ENCODE data around the gene DNM3. TPM values are rescaled to one million over a fixed set of nuclear protein-coding genes. Genes with fewer than 3 reads are reported as not detected.

Gene DNM3
- total RNA-seq, 1 donor from 2014 or later = 1.1 TPM

- Histone ChIP-seq H3K27ac (no peak overlapping the region), H2AFZ (replicated peaks) (no peak overlapping the region), H3K4me3 (no peak overlapping the region), H3K4me1 (no peaks in the 10 kb centered on the region), H3K4me2 (no peak overlapping the region), H3K36me3 (no peaks in the 10 kb centered on the region), H3K9ac (no peak overlapping the region), H3K79me2 (ENCODE audit: low read depth) (no peaks in the 10 kb centered on the region), H4K20me1 (ENCODE audit: low read depth) (no peaks in the 10 kb centered on the region), H3K9me3 (ENCODE audit: low read depth) (no peaks in the 10 kb centered on the region), H3K27me3 (no peaks in the 10 kb centered on the region), H3F3A (ENCODE audit: low read depth) (no peaks in the 10 kb centered on the region)
- TF ChIP-seq EZH2phosphoT487 (IDR thresholded peaks at IDR 0.05) = no peak
- no peak for TF ChIP-seq EZH2 (IDR thresholded peaks at IDR 0.05)
- TF ChIP-seq, protein P1, sequence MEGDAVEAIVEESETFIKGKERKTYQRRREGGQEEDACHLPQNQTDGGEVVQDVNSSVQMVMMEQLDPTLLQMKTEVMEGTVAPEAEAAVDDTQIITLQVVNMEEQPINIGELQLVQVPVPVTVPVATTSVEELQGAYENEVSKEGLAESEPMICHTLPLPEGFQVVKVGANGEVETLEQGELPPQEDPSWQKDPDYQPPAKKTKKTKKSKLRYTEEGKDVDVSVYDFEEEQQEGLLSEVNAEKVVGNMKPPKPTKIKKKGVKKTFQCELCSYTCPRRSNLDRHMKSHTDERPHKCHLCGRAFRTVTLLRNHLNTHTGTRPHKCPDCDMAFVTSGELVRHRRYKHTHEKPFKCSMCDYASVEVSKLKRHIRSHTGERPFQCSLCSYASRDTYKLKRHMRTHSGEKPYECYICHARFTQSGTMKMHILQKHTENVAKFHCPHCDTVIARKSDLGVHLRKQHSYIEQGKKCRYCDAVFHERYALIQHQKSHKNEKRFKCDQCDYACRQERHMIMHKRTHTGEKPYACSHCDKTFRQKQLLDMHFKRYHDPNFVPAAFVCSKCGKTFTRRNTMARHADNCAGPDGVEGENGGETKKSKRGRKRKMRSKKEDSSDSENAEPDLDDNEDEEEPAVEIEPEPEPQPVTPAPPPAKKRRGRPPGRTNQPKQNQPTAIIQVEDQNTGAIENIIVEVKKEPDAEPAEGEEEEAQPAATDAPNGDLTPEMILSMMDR (IDR thresholded peaks at IDR 0.05) = no peak
- H3K9me3 Mint-ChIP-seq = no peaks in the 10 kb centered on the region
- H3K27me3 Mint-ChIP-seq (ENCODE audit: insufficient read depth, low read depth) = peaks cover 2% of the 10 kb centered on the region
- H3K27ac Mint-ChIP-seq = no peak overlapping the region
- H3K4me3 Mint-ChIP-seq = no peak overlapping the region
- peaks cover 5% of the 10 kb centered on the region for H3K4me1 Mint-ChIP-seq
- H3K36me3 Mint-ChIP-seq = no peaks in the 10 kb centered on the region
- DNase-seq (ENCODE audit: low spot score) = no peak
Measured at GRCh38 chr1:172404121-172404520, 562.8 kb downstream of the DNM3 start.

DNA sequence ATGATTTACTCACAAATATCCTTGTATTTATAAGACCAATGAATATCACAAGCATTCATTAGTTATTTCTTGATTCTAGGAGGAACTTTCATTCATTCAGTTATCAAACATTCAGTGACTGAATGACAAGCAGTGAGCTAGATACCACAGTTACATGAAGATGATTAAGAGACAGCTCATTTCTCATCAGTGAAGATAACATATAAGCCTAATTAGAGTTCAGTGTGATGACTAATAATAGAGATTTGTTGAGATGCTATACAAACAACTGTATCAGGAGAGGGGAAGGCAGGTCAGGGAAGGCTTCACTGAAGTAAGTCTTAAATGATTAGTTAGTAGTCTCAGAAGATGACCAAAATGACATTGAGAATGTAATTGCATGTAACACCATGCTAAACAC is 564.6 kb downstream of the DNM3 start:
- Histone ChIP-seq H3K27me3 (no peaks in the 10 kb centered on the region), H3K4me1 (no peaks in the 10 kb centered on the region), H2AFZ (replicated peaks) (no peak overlapping the region), H3F3A (ENCODE audit: low read depth) (no peaks in the 10 kb centered on the region), H4K20me1 (ENCODE audit: low read depth) (no peaks in the 10 kb centered on the region), H3K4me2 (no peak overlapping the region), H3K36me3 (no peaks in the 10 kb centered on the region), H3K9ac (no peak overlapping the region), H3K9me3 (ENCODE audit: low read depth) (no peaks in the 10 kb centered on the region), H3K79me2 (ENCODE audit: low read depth) (no peaks in the 10 kb centered on the region), H3K27ac (no peak overlapping the region), H3K4me3 (no peak overlapping the region)
- Mint-ChIP-seq H3K27me3 (ENCODE audit: insufficient read depth, low read depth) (peaks cover 2% of the 10 kb centered on the region), H3K9me3 (no peaks in the 10 kb centered on the region), H3K27ac (no peak overlapping the region), H3K4me3 (no peak overlapping the region), H3K4me1 (no peaks in the 10 kb centered on the region), H3K36me3 (no peaks in the 10 kb centered on the region)
- TF ChIP-seq, protein P1 (IDR thresholded peaks at IDR 0.05) = no peak
- no peak for DNase-seq (ENCODE audit: low spot score)

GRCh38 chr1:172406968-172407367 is 565.7 kb downstream of the DNM3 start:
- no peaks in the 10 kb centered on the region for H3K9me3 Mint-ChIP-seq
- Histone ChIP-seq H3K4me1 (no peaks in the 10 kb centered on the region), H3K79me2 (ENCODE audit: low read depth) (no peaks in the 10 kb centered on the region), H3F3A (ENCODE audit: low read depth) (no peaks in the 10 kb centered on the region), H2AFZ (replicated peaks) (no peak overlapping the region), H3K4me3 (no peak overlapping the region), H3K4me2 (no peak overlapping the region), H3K36me3 (no peaks in the 10 kb centered on the region), H3K27me3 (no peaks in the 10 kb centered on the region), H3K9ac (no peak overlapping the region), H4K20me1 (ENCODE audit: low read depth) (no peaks in the 10 kb centered on the region), H3K9me3 (ENCODE audit: low read depth) (no peaks in the 10 kb centered on the region), H3K27ac (no peak overlapping the region)
- no peak overlapping the region for H3K4me3 Mint-ChIP-seq
- no peak overlapping the region for H3K27ac Mint-ChIP-seq
- H3K4me1 Mint-ChIP-seq = no peaks in the 10 kb centered on the region
- no peak for DNase-seq (ENCODE audit: low spot score)
- peaks cover 2% of the 10 kb centered on the region for H3K27me3 Mint-ChIP-seq (ENCODE audit: insufficient read depth, low read depth)
- TF ChIP-seq EZH2phosphoT487 (IDR thresholded peaks at IDR 0.05) = no peak
- TF ChIP-seq EZH2 (IDR thresholded peaks at IDR 0.05) = no peak
- TF ChIP-seq, protein P1 (IDR thresholded peaks at IDR 0.05) = no peak
- no peaks in the 10 kb centered on the region for H3K36me3 Mint-ChIP-seq

DNA sequence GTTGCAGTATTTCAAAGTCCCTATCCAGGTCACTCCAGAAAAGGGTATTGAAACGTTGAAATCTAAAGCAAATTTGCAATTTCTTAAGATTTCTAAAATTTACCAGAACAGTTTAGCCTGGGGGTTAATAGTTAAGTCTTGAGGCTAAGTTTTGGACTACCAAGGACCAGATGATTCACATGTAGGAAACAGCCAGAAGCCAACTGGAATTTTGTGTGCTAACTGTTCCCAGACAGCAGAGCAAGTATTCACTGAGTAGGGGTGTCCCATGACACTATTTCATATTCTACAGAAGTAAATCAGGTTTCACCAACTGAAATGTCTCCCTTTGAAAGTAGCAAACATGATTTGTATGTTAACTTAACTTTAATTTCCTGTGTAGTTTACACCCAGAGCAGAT is 567.7 kb downstream of the DNM3 start:
- Mint-ChIP-seq H3K27ac (no peak overlapping the region), H3K4me3 (no peak overlapping the region), H3K4me1 (no peaks in the 10 kb centered on the region), H3K9me3 (no peaks in the 10 kb centered on the region), H3K27me3 (ENCODE audit: insufficient read depth, low read depth) (peaks cover 2% of the 10 kb centered on the region), H3K36me3 (no peaks in the 10 kb centered on the region)
- Histone ChIP-seq H3F3A (ENCODE audit: low read depth) (no peaks in the 10 kb centered on the region), H3K79me2 (ENCODE audit: low read depth) (no peaks in the 10 kb centered on the region), H3K4me1 (no peaks in the 10 kb centered on the region), H2AFZ (replicated peaks) (no peak overlapping the region), H3K27me3 (no peaks in the 10 kb centered on the region), H3K9ac (no peak overlapping the region), H3K9me3 (ENCODE audit: low read depth) (no peaks in the 10 kb centered on the region), H3K27ac (no peak overlapping the region), H3K4me2 (no peak overlapping the region), H3K4me3 (no peak overlapping the region), H3K36me3 (no peaks in the 10 kb centered on the region), H4K20me1 (ENCODE audit: low read depth) (no peaks in the 10 kb centered on the region)
- no peak for DNase-seq (ENCODE audit: low spot score)
- TF ChIP-seq, protein P1 (IDR thresholded peaks at IDR 0.05) = no peak
- no peak for TF ChIP-seq EZH2 (IDR thresholded peaks at IDR 0.05)
- no peak for TF ChIP-seq EZH2phosphoT487 (IDR thresholded peaks at IDR 0.05)

All from neural progenitor cell (in vitro differentiated cells).